GM21737 (cell line): ENCODE data around the gene PPM1H.
"Not testable (repeated sequence)": the region's sequence is repeated elsewhere in the genome, so short reads cannot be mapped to it uniquely, and the experiment has no call there.

ENCODE experiments used
- ATAC-seq: cut with Tn5 transposase; IDR thresholded peaks from one replicate; pipeline ENCODE4 v1.9.1; 2021; ENCODE audit warnings: mild to moderate bottlenecking, moderate library complexity; ENCODE audit not compliant: unreplicated experiment

The PPM1H gene

GRCh38 chr12:62693376-62694050, 241.4 kb downstream of the PPM1H start:
- no peak for ATAC-seq

GRCh38 chr12:62692884-62693283, 242.1 kb downstream of the PPM1H start:
- no peak for ATAC-seq

- no peak for ATAC-seq
Observed at GRCh38 chr12:62691309-62691708, 243.6 kb downstream of the PPM1H start.

- ATAC-seq, result no peak
Observed at GRCh38 chr12:62689042-62689839, 245.7 kb downstream of the PPM1H start.

- ATAC-seq, result no peak
Observed at GRCh38 chr12:62686938-62687337, 248.0 kb downstream of the PPM1H start.

- ATAC-seq, result no peak
Observed at GRCh38 chr12:62684570-62685295, 250.2 kb downstream of the PPM1H start.

- ATAC-seq, result no peak
Observed at GRCh38 chr12:62683776-62684569, 251.0 kb downstream of the PPM1H start.

GRCh38 chr12:62681306-62681705, 253.6 kb downstream of the PPM1H start:
- no peak for ATAC-seq

GRCh38 chr12:62679608-62680007, 255.3 kb downstream of the PPM1H start:
- no peak for ATAC-seq

- ATAC-seq, result no peak
Observed at GRCh38 chr12:62677355-62677754, 257.6 kb downstream of the PPM1H start.

GRCh38 chr12:62676521-62677307, 258.2 kb downstream of the PPM1H start:
- ATAC-seq, result no peak

GRCh38 chr12:62673028-62673815, 261.7 kb downstream of the PPM1H start:
- no peak for ATAC-seq

GRCh38 chr12:62670986-62671720, 263.8 kb downstream of the PPM1H start:
- no peak for ATAC-seq

- no peak for ATAC-seq
Observed at GRCh38 chr12:62668782-62669181, 266.2 kb downstream of the PPM1H start.

GRCh38 chr12:62664951-62665350, 270.0 kb downstream of the PPM1H start:
- ATAC-seq, result not testable (repeated sequence)

- ATAC-seq, result no peak
Observed at GRCh38 chr12:62660756-62661155, 274.2 kb downstream of the PPM1H start.

- no peak for ATAC-seq
Observed at GRCh38 chr12:62659453-62660295, 275.3 kb downstream of the PPM1H start.

GRCh38 chr12:62658910-62659309, 276.0 kb downstream of the PPM1H start:
- no peak for ATAC-seq
